GM19463 (cell line): ENCODE results near the gene LAMB4.

Experiments used
- ATAC-seq: cut with Tn5 transposase; IDR thresholded peaks from one replicate; pipeline ENCODE4 v1.9.1; 2021; ENCODE audit warnings: mild to moderate bottlenecking, moderate library complexity; ENCODE audit not compliant: unreplicated experiment

Gene LAMB4

DNA sequence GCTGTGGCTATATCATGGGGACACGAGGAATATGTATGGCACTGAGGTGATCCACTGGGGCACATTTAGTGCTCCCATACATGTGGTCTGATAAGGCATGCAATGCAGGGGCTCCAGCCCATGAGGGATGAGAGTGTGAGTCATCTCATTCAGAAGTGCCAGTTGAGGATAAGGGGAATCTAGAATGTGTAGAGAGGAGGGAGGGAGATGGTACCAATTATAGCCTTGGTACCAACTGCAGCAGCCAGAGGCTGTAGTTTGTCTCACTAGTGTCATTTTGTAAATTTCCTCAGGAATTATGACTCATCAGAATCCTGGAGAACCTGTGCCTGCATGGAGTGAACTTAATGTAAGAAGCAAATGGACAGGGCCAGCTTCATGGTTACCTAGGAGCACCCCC is 46.2 kb downstream of the LAMB4 start:
- ATAC-seq, result no peak

DNA sequence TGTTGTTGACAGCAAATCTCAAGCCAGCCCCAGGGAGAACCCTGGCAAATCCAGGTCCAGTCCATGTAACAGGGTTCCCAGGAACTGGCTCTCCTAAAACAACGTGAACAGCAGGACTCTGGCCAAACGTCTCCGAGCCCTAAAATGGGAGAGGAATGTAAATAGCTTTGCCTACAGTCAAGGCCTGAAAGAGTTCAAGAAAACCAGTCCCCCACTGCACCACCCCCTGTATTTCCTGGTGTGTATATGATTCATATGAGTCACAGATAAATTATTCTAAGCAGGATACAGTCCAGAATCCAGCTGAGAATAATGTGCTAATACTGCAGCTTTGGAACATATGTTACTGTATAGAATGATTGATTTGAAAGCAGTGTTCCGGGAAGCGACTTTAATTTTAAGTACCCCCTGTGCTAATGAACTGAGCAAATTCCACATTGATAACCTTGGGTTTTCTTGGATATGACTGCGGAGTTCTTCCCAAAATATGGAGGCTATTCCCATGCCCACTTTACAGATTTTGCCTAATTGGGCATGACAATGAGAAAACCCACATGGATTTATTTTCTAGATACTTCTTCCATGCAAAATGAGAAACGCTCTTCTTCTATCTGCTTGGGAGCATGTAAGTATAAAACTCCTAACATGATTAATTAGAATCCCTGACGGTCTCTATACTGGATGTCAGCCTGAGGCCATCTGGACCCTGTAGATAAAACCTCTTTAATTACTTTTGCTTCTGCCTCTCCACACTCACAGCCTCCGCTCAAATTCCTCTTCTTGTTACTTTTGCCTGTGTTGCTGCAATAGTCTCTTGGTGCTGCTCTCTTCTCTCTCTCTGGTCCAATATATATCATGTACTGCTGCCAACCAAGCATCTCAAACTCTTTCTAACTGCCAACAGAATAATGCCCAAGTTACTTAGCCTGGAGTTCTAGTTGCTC is 50.2 kb downstream of the LAMB4 start:
- ATAC-seq, result no peak

DNA sequence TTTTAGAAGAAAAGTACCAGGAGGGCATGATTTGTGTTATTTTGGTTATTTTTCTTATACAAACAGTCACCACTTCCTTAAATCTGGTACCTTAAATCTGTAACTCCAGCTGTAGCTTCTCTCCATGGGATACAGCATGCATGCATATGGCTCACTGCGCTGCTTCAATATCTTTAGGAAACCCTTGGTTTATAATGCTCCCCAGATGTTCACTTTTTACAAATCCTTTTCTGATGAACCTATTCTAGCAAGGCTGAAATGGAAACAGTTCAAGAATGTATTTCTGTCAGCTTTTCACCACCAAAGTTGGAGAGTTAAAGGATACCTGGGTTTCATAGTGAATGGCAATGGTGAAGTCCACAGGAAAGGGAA is 50.9 kb downstream of the LAMB4 start:
- ATAC-seq, result no peak

DNA sequence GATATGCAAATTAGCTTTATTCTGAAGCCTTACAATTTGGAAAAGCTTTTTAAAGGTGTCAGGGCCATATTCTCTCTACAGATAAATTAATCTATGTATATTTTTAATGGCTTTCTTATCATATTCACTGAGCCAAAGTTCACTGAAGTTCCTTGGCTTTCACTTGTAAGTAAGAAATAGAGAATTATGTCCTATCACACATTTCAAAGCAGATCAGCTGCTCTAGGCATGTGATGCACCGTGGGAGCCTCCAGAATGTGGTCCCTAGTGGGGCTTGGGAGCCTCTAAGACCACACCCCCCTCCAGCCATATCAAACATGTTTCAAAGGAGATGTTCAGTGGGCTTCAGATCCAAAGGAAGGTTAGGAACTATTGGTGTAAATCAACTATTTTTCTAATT is 51.5 kb downstream of the LAMB4 start:
- no peak for ATAC-seq

DNA sequence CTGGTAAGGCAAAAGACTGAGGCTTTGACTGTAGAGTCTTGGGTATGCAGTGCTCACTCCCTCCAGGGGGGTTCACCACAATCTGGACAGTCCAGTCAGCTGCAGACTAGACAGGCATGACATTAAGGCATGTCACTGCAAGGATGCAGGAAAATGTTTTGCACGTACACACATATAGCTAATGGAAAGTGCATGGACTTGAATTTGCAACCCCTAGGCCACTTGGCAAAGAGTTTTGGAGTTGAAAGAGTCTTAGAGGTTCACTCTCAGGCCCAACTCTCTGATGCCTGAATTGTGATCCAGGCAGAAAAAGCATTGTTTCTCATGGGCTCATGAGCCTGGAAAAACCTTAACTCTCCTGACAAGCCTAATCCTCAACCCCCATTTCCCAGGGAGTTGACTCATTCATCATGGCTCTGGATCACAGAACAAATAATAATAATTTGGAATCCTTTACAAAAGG is 51.9 kb downstream of the LAMB4 start:
- no peak for ATAC-seq

DNA sequence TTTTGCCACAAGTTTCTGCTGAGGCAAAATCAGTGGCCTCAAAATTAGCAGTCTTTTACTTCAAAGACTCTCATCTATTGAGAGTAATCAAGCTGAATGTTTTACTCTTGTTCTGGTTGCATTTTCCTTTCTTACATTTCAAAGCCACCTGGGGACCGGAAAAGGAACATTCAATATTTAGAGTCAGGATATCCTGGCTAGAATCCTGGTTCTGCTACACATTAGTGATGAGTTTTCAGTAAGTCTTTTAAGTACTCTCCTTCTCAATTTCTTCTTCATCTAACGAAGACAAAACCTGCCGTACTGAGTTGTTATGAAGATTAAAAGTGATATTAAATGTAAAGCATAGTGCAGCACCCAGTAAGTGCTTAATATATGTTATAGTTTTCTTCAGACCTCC is 52.5 kb downstream of the LAMB4 start:
- no peak for ATAC-seq

DNA sequence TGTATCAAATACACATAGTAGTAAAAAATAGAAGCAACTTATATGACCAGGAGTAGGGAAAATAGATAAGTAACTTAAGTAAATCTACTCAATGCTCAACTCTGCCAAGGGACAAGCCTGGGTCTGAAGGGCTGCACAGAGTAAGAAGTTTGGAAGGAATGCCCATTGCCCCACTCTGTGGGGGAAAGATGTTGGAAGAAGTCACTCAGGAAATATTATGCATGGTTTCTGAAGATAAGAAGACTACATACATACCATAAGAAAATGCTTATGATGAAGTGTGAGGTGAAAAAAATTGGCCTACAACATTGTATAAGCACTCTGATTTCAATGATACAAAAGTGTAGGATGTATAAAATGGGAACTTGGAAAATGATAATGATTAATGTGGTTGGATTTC is 54.0 kb downstream of the LAMB4 start:
- ATAC-seq, result no peak

DNA sequence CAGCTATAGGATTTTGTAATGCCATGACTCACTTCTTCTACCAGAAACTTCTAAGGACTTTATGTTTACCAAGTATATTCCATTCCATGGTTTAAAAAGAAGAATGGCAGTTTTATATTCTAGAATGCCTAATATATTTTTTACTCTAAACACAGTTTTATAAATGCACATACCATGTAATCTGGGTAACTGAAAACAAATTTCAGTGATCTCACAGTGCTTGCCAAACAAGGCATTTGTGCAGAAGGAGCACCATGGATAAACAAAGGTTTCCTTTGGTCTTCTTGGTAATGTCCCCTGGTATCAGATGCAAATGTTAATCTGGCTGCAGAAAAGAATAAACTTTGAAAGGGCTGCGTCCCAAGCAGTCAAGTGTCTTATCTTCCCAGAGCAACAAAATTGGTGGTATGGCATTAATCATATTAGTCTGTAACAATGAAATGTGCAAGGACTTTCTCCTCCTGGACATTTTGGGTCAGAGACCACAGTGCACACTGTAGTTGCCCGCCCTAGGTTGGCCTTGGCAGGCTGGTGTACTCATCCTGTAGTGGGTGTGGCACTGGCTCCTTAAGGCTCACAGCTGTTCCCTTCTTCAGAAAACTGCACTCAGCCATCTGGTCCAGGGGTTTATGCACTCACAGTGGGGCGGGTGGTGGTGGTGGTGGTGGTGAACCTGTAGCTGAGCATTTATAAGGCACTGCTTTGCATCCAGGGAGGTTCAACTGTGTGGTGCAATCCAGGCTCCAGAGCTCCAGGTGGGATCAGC is 56.7 kb downstream of the LAMB4 start:
- no peak for ATAC-seq

DNA sequence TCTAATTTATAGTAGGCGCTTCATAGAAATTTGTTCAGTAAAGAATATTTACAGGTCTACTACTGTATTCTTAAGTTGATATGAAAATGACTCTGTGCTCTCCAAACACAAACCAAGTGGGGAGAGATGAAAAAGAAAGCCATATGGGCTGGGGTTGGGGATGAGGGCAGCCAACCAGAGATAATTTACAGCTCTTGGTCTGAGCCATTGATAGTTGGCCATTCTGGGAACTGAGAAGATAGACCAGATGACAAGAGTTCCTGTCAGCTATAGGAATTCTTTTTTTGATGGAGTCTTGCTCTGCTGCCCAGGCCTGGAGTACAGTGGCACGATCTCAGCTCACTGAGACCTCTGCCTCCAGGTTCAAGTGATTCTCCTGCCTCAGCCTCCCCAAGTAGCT is 57.4 kb downstream of the LAMB4 start:
- no peak for ATAC-seq

DNA sequence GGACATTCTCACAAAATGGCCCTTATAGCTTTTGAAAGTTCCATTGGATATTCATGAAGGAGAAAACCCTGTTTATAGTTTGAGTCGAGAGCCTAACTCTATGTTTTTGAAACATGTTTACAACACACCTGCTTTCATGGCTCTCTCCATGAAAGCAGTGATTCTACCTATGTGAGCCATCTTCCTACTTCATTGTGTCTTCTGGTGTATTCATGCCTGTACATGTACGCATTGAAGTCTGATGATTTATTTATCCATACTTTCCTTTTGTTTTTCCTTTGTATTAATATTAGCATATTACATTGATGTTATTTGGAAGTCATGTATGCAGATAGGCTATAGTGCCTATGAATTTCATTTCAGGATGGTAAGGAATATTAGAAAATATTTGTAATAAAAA is 58.0 kb downstream of the LAMB4 start:
- ATAC-seq, result no peak

DNA sequence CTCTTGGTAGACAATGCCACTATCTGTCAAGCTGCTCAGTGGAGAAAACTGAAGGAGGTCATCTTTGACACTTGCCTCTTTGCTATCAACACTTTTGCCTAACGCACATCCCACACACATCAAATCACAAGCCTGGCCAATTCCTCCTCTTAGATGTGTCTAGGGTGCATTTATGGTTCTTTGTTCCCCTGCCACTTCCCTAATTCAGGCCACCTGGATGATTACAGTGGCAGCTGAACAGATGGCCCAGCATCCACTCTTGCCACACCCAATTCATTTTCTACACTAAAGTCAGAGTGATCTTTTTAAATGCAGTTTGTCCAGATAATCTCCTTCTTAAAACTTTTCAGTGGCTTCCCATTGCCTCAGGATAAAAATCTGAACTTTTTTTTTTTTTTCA is 58.6 kb downstream of the LAMB4 start:
- no peak for ATAC-seq

DNA sequence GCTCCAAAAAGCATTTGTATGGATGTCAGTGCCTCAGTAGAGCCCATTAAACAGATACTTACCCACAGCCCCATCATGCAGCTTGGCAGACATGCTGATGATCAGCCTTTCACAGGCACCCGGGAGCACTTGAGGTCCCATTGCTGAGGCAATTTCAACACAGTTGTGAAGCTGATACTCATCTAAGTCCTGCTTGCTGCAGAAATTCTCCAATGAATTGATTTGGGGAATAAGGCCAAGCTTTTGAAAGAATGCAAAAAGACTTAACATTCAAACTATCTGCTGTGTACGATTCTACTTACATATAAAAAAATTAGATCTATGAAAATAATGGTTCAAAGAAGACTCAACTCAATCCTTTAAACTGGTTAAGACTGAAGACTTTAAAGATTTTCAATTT is 60.5 kb downstream of the LAMB4 start:
- ATAC-seq, result no peak

DNA sequence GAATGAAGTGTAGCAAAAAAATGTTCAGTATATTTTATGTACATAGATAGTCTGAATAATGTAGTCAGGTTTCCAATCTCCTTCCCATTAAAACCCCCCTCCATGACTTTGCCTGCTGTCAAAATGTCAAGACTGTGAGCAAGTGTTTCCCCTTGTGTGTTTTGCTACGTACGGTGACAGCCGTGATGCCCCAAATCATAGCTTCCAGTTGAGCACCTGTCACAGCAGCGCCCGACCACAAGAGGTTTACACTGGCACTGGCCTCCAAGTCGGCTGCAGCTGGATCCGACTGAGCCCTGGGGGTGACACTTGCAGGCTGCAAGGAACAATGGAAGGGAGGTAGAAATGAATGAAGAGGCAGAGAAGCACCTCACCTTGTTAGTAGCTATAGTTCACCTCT is 62.3 kb downstream of the LAMB4 start:
- no peak for ATAC-seq

DNA sequence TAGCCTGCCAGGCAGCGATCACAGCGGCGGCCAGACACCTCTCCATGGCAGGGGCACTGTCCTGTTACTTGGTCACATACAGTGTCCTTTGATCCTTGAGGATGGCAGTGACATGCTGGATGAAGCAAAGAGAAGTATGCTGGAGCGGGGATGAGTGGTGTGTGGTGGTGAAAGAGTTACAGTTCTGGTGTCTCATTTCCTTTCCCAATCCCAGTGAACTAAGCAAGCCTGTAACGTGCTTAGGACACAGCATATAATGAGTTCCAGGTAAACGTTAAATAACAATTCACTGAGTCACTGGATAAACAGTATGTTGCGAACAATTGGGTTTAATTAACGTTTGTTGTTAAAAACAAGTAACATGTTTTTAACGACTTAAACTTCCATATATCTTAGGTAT is 63.7 kb downstream of the LAMB4 start:
- no peak for ATAC-seq

DNA sequence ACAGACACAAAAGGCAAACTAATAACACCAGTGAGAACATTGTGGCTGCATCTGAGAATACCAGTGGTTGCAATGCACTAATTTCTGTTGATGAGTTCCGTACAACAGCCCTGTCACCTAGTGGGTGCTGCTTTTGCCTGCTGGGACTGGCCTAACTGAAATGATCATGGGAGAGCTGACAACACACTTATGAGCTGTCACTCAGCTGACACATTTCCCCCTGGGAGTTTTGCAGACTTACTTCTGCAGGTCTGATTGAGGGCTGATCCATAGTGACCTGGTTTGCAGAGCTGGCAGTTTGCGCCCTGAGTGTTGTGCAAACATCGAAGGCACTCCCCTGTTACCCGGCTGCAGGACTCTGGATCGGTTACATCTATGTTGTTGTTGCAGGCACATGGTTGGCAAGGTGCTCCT is 66.6 kb downstream of the LAMB4 start:
- peak; percentile 83 for ATAC-seq

DNA sequence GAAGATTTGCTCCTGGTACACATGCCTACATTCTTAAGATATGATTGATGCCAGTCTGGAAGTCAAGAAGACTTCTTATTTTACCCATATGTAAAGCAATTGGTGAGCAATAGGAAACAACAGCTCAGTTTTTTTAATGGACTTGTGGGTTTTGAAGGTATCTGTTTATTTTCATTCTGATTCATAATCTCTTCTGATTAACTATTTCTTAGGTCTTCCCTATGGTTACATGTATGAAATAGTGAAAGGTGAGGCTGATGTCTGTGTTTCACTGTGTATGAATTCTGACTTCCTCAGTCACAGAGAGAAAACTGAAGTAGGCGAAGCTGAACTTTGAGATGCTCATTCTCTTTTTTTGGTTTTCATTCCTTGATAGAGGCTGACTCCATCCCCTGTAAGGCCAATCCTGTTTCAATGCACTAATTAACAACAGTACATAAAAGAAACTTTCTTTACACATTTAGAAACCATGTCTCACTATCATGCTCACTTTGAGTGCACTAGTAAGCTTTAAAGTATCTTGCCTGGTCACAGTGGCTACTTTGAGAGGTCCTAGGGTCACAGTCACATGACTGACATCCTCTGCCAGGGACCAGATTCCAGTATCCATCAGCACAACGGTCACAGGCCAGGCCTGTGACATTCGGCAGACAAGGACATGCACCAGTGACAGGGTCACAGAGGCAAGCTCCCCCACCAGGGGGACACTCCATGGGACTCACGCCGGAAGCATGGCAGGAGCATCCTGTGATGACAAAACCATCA is 67.7 kb downstream of the LAMB4 start:
- ATAC-seq, result no peak

DNA sequence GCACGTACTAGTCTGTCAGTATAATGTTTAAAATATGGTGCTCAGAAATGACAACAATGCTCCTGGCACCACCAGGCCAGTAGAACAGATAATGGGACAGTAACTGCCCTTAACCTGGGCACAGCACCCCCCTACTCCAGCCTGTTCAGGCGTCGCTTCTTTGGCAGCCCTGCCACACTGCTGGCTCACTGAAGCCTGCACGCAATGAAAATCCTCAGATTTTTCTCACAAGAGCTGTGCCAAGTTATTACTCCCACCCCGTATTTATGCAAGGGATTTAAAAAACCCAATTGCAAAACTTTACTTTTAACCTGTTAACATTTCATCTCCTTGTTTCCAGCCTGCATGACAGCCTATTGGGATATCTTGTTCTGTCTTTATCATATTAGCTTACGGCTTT is 70.6 kb downstream of the LAMB4 start:
- no peak for ATAC-seq

DNA sequence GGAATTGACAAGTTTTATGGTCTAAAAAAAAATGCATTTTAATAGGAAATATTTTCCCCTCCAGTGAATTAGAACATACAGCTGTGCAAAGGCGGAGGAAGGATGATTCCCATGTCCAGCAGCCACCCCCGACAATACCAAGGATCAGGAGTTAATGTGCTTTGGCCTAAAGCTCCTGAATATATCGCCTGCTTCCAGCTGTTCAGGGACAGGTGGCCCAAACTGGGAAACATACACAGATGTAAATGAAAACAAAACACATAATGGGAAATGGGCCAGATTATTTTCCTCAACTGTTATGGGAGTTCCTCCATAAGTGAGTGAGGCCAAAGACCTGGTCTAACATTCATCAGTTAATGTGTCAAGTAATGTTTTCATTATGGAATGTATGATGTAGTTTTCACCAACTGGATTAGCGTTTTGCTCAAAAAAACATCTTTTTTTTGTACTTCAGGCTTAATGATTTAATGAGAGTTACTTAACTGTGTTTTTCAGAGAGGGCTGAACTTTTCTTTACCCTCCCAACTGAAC is 72.1 kb downstream of the LAMB4 start:
- no peak for ATAC-seq

DNA sequence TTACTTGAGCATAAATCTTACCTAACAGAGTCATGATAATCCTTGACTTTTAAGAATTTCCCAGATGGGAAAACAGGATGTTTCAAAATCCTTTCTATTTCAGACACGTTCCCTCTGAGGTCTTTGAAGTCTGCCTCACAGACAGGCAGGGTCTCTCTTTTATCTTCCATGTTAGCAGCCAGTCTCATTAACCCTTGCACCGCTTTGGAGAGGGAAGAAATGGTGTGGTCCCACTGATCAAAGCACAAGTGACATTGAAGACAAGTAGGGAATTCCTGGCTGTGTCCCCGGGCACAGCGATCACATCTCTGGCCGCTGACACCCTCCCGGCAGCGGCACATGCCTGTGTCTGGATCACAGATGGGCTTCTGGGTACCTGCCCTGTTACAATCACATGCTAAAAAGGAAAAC is 74.5 kb downstream of the LAMB4 start:
- ATAC-seq, result no peak

DNA sequence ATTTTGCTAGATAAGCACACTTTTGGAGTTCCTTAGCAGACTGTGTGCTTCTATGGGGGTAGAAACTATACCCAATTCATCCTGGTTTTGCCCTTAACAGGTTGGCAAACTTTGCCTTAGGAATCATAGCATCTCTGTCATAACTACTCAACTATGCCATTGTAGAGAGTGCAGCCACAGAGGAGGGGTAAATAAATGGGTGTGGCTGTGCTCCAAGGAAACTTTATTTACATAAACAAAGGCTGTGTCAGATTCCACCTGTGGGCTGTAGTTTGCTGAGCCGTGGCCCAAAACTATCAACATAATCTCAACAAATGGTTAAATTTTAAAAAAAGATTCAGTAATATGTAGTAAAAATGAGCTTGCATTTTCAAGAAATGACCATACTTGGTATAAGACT is 75.6 kb downstream of the LAMB4 start:
- ATAC-seq, result no peak

DNA sequence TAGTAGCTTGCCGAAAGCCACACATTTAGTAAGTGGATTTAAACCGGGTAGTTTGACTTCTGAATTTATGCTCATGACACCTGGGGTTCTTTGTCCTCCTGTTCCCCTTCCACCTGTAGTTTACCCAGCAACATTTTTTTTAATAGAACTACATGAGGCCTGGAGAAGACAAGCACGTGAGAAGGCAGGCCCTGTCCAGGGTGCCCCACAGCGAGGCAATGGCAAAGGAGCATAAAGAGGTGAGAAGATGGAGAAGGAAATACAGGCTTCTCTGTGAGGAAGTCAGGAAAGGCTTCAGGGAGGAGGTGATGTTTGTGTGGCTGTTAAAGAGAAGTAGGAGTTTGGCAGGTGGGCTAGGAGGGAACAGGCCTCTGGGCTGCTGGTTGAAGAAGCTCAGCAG is 76.9 kb downstream of the LAMB4 start:
- ATAC-seq, result no peak
